Measurements from ENCODE around the gene GJA3.

GRCh38 chr13:20206065-20206697 lies 45.3 kb upstream of the GJA3 start:
- TF ChIP-seq HNF4G (IDR thresholded peaks at IDR 0.05) (no peak), REST (IDR thresholded peaks at IDR 0.05) (no peak), CTCF (IDR thresholded peaks at IDR 0.05; ENCODE audit: low read depth, low read length, missing input control) (no peak), EGR1 (IDR thresholded peaks at IDR 0.05; ENCODE audit: low read depth in 2 of 2) (no peak), MAX (IDR thresholded peaks at IDR 0.05) (no peak), YY1 (IDR thresholded peaks at IDR 0.05) (no peak), JUND (IDR thresholded peaks at IDR 0.05) (no peak), TAF1 (conservative IDR thresholded peaks at IDR 0.05) (no peak), RXRA (IDR thresholded peaks at IDR 0.05) (no peak), RAD21 (IDR thresholded peaks at IDR 0.05) (no peak), ZBTB33 (IDR thresholded peaks at IDR 0.05) (no peak), GABPA (IDR thresholded peaks at IDR 0.05 in 1 of 2, conservative IDR thresholded peaks at IDR 0.05 in 1 of 2) (no peak), ATF3 (IDR thresholded peaks at IDR 0.05) (no peak)
